ENCODE results near the gene SP100.
A peak's percentile ranks its signal among the peaks of the same experiment; 100 is the strongest.
"Not testable (repeated sequence)": the region's sequence is repeated elsewhere in the genome, so short reads cannot be mapped to it uniquely, and the experiment has no call there.

SP100 gene

DNA sequence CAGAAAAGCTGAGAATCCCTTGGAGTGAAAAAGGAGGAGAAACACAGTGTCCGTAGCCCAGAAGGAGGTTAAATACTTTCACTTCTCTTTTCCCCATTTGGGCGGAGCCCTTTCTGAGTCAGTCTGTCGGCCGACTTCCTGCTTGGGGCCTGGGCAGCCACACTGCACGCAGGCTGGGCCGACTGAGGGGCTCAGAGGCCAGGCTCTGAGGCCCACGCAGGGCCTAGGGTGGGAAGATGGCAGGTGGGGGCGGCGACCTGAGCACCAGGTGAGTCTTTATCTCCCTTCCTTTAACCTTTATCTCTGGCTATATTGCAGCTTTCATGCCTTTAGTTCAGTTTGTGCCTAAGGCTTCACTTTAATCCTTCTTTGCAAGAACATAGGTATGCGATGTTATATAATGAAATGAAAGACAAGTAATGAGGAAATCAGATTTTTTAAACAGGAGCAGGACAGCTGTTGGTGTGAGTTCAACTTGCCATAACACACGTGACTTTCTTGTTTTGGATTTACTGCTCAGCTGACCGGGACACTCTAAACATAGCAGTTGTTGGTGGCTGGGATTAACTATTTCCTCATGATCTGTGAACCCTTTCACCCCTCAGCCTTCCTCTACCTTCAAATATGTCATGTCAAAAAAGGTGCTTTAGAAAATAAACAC is at the start of gene SP100:
TSS of gene SP100 (plus strand) at position 141 of the 661 bp plus-strand sequence. CDS start at position 237, 96 bp downstream.
- peak; percentile 97 for FAIRE-seq
- peak; percentile 54 for DNase-seq (ENCODE audit: extremely low spot score, insufficient read length, low read depth)

DNA sequence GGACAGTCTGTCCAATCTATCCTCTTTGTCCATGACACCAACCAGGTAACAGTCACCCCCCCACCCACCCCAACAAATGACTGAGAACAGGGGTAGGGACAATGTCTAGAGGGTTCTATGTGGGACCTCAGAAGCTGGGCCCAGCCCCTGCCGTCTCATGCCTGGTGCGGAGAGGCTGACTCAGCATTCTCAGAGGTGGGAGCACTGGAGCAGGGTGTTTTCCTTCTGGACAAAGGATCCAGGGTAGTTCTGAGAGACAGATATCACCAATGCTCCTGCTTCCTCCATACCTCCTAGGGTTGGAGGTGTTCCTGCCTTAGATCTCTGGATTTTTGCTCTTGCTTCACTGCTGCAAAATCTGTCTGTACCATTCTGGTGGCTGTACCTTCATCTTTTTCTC is 33.9 kb upstream of the SP100 start:
- FAIRE-seq (no peak), DNase-seq (ENCODE audit: extremely low spot score, insufficient read length, low read depth) (no peak)

DNA sequence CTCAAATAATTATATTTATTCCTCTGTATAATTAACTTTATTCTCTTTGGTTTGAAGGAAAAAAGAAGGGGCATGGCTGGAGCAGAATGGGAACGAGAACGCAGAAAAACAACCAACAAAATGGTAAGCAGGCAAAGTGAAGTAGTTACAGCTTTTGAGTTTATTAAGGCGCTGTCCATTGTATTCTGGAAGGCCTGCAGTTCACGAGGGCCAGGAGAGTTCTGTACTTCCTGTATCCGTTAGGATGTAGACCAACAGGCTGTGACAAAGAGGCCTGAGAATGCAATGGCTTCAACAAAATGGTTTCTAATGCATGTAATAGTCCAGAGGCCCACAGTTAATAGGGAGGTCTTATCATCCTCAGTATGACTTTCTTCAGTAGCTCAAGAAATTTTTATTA is 32.5 kb upstream of the SP100 start:
- DNase-seq (ENCODE audit: extremely low spot score, insufficient read length, low read depth) (no peak), FAIRE-seq (no peak)

DNA sequence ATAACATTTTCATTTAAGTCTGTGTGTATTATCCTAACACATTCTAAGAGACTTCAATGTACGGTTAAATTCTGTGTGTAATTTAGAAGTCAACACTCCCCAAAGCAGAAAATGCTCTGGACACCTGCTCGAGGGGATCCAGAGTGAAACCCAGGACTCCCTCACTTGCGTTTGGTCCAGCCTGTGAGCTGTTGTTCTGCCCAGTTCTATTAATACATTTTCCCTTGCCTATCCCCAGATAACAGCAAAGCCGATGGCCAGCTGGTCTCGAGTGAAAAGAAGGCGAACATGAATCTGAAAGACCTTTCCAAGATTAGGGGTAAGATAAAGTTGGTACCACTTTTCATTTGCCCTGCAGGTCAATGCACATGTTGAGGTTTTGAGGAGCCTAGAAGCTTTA is 31.0 kb upstream of the SP100 start:
- DNase-seq (ENCODE audit: extremely low spot score, insufficient read length, low read depth) (no peak), FAIRE-seq (no peak)

DNA sequence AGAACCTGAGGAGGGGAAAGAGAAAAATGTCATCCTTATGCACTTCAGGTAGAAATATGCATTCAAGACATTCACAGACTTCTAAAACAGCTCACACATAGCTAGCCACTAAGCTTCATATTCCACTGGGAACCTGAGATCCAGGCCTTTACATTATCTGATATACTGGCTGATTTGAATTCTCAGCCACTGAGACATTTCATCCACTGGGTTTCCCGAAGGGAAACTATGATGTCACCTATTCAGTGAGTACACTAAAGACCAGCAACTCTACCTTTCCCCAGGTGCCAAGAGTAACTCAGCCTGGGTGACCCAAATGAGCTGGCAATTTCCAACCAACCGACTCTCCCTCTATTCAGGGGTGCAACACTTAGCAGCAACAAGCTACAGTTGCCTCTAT is 21.7 kb upstream of the SP100 start:
- no peak for FAIRE-seq

DNA sequence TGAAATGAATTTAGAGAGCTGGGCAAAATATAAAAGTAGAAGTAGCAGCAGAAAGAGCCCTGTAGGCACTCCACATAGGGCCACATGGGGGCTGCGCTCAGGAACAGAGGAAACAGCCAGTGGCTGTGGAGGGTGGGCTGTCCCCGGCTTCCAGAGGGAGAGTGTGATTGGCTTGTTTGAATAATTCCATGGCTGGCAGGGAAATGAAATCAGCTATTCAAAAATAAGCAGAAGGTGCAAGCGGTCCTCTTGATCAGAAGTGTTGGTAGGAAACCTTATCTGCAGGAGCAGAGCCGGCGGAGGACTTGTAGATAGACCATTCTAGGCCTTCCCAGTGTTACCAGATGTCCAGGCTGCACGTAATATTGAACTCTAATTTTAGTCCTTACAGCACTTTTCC is 17.3 kb upstream of the SP100 start:
- DNase-seq (ENCODE audit: extremely low spot score, insufficient read length, low read depth); FAIRE-seq: not testable (repeated sequence)

More for the DNA sequence above, 21.7 kb upstream of the SP100 start:
- no peak for DNase-seq (ENCODE audit: extremely low spot score, insufficient read length, low read depth)

DNA sequence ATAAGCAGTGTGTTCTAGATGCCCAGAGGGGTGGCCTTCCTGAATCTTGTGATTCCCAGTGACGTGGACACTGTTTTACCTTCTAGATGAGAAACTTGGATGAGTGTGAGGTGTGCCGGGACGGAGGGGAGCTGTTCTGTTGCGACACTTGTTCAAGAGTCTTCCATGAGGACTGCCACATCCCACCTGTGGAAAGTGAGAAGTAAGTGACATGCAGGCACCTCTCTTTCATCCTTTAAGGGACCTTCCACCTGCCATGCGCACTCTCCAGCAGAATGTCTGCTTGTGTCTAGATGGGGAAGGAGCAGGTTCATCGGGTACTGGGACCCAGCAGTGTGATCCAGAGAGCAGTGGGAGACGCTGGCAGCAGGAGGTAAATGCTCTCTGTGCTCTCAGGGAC is 16.0 kb upstream of the SP100 start:
- FAIRE-seq (no peak), DNase-seq (ENCODE audit: extremely low spot score, insufficient read length, low read depth) (no peak)

DNA sequence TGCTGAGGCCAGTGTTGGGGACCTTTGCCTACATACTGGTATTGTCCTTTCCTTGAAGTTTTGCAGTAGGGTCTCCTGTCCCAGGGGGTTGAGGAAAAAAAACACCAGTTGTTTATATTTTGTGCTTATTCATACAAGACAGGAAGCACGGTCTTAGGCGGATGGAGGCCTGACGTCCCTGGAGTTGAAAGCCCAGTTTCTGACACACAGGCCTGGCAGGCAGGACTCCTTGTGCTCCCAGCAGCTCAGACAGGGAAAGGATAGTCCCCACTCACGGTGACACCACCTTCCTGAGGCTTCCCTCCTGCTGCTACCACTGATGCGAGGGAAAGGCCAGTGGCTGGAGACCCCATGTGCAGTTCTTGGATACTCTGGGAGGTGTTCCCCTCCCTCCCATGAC is 15.5 kb upstream of the SP100 start:
- DNase-seq (ENCODE audit: extremely low spot score, insufficient read length, low read depth): no peak
- FAIRE-seq: no peak

DNA sequence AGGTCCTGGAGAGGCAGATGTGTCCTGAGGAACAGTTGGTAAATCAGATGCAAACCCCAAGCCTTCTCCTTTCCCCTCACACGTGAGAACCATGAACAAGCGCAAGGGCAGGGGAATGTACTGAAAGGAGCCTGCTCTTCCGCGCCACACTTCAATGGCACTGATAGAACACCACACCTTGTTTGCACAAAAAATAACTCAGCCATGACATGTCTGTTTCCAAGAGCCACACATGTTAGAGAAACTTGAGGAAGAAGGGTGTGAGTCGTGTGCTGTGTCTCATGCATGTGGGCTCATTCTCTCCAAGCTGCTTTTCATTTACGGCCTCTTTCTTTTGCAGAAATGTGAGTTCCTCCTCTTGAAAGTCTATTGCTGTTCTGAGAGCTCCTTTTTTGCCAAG is 15.0 kb upstream of the SP100 start:
- peak; percentile 31 for FAIRE-seq

DNA sequence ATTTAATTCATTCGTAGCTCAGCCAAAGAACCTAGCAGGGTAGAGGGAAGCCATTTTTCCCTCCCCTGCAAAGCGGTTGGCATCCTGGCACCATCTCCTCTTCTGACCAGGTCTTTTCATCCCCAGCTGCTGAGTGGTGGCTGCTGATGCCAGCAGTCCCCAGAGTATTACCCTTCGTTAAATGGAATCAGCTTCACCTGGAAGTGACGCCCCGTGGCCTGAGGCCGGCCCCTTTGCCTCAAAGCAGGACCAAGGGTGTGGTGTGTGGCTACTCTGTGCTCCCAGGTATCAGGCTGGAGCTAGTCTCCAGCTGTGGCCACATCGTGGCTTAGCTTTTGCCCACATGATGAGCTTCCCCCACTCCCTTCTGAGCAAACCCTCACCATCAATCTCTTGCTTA is 12.3 kb upstream of the SP100 start:
- FAIRE-seq (no peak), DNase-seq (ENCODE audit: extremely low spot score, insufficient read length, low read depth) (no peak)

More for the DNA sequence above, 15.0 kb upstream of the SP100 start:
- not testable (repeated sequence) for DNase-seq (ENCODE audit: extremely low spot score, insufficient read length, low read depth)

DNA sequence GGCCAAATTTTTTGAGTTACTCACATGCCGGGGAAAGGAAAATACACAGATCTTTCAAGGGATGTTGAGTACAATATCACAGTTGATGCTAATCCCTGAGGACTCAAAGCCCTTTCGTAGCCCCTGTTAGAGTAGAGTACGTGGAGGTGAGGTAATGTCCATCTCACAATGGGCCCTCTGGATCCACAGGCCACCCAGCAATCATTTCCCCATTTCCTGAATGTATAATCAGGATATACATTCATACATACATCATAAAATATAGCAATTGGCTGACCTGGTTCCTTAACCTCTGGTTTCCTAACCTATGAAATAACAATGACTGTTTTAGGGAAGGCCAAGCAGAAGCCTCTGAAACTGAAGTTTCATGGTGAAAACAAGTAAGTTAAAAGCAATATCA is 10.2 kb upstream of the SP100 start:
- DNase-seq (ENCODE audit: extremely low spot score, insufficient read length, low read depth): no peak
- no peak for FAIRE-seq

DNA sequence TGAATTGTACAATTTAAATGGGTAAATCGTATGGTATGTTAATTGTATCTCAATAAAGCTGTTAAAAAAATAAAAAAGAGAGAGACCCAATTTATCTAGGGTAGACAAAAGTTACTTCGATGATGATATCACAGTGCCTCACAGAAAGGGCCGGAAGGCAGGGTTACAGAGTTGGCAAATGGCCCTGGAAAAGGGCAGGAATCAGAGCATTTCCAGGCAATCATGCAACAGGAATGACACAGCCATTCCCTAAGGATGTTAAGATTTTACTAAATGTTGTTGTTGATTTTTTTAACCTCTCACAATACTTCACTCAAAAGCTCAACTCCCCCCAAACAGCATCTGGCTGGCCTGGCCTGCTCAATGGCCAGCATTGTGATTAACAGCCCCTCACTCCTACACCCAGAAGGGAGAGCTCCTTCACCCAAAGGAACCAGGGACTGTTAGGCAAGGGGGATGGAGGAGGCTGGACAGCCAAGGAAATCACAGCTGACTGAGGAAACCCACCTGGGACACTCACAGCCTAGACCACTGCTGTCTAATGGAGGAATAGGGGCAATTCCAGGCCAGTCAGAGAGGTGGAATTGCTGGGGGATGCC is 7.7 kb upstream of the SP100 start:
- FAIRE-seq (no peak), DNase-seq (ENCODE audit: extremely low spot score, insufficient read length, low read depth) (no peak)

DNA sequence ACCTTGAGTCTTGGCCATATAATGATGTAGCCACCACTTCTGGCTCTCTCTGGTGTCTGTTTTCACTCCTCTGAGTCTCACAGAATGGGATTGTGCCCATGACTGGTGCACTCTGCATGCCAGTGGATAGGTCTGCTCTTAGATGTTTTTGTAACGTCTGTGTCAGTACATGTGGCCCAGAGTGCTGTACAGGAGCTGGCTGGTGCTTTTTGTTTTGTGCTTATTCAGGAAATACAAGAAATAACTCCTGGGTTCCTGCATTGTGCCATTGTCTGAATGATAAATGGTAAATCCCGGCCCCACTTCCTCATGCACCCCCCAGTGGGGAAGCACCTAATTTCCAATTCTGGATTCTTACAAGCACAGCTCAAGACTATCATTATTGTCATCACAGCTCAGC is 6.7 kb upstream of the SP100 start:
- not testable (repeated sequence) for DNase-seq (ENCODE audit: extremely low spot score, insufficient read length, low read depth); FAIRE-seq

DNA sequence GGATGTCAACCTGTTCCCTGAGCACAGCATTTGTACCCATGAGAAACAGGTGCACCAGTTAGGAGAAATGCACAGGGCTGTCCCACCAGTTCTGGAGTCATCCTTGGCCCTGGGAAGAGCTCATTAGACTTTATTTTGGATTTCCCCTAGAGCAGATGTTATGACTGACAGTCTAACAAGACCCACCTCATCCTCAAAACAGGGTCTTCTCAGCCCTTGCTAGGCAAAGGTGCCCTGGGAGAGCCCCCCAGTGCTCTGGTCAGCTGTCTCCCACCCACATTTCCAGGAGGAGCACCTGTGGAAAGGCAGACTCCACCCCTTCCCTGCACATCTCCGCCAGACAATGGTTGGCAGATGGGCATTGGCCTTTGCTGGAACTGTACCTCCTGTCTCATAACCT is 5.7 kb upstream of the SP100 start:
- DNase-seq (ENCODE audit: extremely low spot score, insufficient read length, low read depth) (no peak), FAIRE-seq (no peak)

DNA sequence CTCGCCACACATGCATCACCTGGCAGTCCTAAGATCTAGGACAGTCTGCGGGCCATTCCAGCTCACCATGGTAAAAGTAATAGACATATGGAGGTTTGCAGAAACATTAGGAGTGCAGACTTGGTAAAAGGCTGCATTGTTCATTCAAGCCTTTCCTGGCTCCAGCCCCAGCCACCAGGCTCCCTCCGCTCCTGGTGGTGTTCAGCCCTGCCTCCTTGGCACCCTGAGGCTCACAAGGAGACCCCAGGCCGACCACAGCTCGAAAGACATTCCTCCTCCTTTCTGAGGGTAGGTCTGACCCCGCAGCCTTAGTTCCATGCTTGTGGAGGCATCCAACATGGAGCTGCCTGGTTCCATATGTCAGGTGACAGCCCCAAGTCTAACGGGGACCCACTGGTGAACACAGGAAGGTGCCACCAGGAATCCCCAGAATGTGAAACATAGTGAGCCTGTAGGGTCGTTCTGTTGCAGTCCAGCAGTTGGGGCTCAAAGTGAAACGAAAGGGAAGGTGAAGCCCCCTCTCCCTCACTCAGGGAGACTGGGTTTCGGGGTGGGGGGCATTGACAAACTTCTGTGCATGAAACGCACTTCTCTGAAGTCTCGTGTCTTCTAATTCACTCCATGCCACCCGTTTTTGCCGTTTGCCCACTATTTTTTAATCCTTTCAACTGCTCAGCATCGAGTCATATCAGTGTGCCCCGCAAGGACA is 5.0 kb upstream of the SP100 start:
- DNase-seq (ENCODE audit: extremely low spot score, insufficient read length, low read depth) (no peak), FAIRE-seq (no peak)

DNA sequence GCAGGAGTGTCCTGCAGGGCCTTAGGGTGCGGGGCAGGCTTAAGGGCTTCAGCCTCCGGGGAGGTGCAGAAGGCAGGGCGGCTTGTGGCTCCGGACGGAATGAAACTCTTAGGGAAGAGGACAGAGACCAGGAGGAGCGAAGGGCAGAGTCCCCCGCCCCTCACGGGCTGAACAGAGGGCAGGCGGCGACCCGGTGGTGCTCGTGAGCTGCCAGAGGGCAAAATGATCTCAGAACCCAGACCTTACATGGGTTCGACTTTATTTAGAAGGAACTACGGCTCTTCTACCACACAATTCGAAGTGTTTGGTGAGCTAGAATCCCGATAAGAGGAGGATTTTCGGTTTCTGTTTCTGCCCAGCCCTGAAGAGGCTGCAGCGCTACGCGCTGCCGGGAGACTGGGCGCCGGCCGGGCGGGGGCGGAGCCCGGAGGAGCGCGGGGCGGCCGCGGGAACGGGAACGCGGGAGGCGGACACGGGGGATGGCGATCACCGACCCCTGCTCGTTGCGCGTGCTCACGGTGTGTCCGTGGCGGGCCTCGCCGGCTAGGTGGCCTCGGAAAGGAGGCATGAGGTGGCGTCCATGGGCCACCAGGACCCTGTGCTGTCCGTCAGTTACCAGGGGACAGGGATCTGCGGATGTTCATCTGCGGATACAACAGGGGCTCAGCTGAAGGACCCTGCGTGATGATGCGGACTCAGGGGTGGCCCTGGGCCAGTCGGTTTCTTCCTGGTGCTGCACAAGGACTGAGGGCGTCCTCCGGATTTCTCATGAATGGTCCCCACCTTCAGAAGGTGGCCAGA is 4.2 kb upstream of the SP100 start:
- DNase-seq (ENCODE audit: extremely low spot score, insufficient read length, low read depth) (peak; percentile 63), FAIRE-seq (peak; percentile 78)

DNA sequence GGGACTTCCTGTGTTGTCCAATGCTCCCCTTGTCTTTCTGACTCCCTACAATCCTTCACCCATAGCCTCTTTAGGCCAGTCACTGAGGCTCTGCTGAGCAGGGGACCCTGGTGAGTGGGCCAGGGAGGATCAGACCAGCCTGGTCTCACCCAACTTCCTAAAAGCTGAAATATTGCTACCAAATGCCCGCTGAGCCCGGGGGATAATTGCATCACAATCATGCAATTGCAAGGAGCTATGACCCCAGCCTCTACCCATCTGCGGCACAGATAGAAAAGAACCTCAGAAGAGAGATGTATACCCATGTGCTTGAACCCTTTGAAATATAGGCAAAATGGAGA is 3.7 kb upstream of the SP100 start:
- DNase-seq (ENCODE audit: extremely low spot score, insufficient read length, low read depth) (no peak), FAIRE-seq (no peak)

DNA sequence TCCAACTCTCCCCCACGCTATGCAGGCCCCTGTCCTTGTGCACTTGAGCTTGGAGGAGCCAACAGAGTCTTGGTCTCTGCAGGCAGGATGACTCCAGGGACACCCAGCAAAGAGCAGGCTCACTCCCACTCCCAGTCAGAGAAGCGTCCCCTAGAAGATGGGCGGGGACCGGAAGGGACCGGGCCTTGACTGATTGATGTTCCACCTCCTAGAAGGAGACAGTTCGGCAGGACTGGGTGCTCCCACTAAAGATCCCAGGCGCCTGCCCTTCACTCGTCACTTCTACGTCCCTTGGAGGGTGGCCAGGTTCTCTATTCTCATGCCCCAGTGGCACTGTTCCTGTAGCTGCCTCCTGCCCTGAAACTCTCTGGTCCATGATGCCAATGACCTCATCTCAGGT is 3.2 kb upstream of the SP100 start:
- FAIRE-seq: no peak
- DNase-seq (ENCODE audit: extremely low spot score, insufficient read length, low read depth): no peak

DNA sequence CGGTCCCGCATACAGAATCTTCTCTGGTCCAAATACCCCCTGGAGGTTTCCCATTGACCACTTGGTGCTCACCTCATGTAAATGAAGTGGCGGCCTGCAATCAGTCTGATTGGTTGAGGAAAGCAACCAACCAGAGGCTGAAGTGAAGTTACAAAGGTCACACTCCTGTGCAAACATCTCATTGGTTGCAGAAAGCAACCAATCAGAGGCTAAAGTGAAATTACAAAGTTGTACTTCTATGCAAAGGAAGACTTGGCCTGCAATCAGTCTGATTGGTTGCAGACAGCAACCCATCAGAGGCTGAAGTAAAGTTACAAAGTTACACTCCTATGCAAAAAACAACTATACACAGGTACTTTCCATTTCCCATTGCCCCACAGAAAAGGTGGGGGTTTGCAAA is 2.5 kb upstream of the SP100 start:
- DNase-seq (ENCODE audit: extremely low spot score, insufficient read length, low read depth): no peak
- peak; percentile 77 for FAIRE-seq

DNA sequence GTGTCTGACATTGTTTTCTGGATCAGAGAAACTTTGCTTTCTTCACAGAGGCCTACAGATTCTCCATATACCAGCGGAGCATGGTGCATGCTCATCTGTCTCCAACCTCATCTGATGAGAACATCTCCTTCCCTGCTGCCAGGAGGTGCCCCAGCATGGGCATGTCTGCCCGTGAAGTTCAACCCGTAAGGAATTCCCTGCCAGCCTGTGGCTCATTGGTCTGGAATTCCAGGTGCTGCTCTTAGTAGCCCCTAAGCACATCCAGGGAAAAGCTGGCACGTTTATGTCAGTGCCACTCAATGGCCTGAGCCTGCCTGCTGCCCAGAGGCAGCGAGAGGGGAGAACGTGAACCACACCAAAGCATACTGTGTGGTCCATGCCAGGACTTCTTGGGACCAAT is 1.7 kb upstream of the SP100 start:
- FAIRE-seq: no peak

DNA sequence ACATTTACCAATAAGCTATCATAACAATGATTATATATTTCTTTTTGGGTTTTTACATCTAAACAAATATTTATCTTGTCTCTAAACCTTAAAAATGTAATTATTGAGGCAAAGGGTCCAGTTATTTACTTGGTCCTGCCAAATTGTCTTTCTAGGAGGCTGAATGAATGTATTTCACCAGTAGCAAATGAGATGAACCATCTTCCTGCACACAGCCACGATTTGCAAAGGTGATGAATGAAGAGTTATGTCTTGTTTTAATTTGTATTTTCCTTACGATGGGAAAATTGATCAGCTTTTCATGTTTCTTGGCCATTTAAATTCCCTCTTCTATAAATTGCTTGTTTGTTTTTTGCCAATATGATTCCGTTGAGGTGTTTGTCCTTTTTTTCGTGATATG is 1.4 kb downstream of the SP100 start:
- DNase-seq (ENCODE audit: extremely low spot score, insufficient read length, low read depth): no peak
- peak; percentile 5 for FAIRE-seq

More for the DNA sequence above, 1.7 kb upstream of the SP100 start:
- no peak for DNase-seq (ENCODE audit: extremely low spot score, insufficient read length, low read depth)

All from GM18507 (cell line).